Sigmoid colon (tissue), 4 donors: ENCODE data around the gene CCDC68.

Experiments
- CTCF ChIP-seq, 4 experiments: fragments of 450-650 bp in 3 of 4; fragments of 200-600 bp in 1 of 4; IDR thresholded peaks; one replicate each; pipeline ENCODE4 v1.5.1; 2016 to 2019; ENCODE audit warnings: antibody characterized with exemption in 4 of 4, mild to moderate bottlenecking in 3 of 4, moderate library complexity in 2 of 4
- EP300 ChIP-seq, 4 donors: sonication (generic); formaldehyde crosslinking; IDR thresholded peaks; one replicate each; pipeline ENCODE4 v1.6.1; 2017; ENCODE audit warnings: antibody characterized with exemption in 4 of 4
- POLR2A ChIP-seq, 2 donors: fragments of 450-650 bp; IDR thresholded peaks; one replicate each; pipeline ENCODE4 v1.6.1; 2016; ENCODE audit warnings: antibody characterized with exemption in 2 of 2, mild to moderate bottlenecking in 2 of 2, moderate library complexity in 2 of 2
- POLR2AphosphoS5 ChIP-seq, 4 donors: sonication (generic); formaldehyde crosslinking; IDR thresholded peaks; one replicate each; pipeline ENCODE4 v1.6.1; 2017; ENCODE audit warnings: antibody characterized with exemption in 4 of 4

GRCh38 chr18:54983791-54984190 lies 24.5 kb upstream of the CCDC68 start:
- TF ChIP-seq CTCF (IDR thresholded peaks at IDR 0.05): no peak
- no peak for TF ChIP-seq POLR2A (IDR thresholded peaks at IDR 0.05)
- TF ChIP-seq POLR2AphosphoS5 (IDR thresholded peaks at IDR 0.05): no peak
- TF ChIP-seq EP300 (IDR thresholded peaks at IDR 0.05): no peak
